ENCODE results near the gene C2orf68. TPM values are rescaled to one million over a fixed set of nuclear protein-coding genes. Genes with fewer than 3 reads are reported as not detected.
A peak's percentile ranks its signal among the peaks of the same experiment; 100 is the strongest.

C2orf68 gene
- total and polyA plus RNA-seq, 2 of the 8 experiments (the other 6 are each of a cell fraction or from before 2014, with no cell fraction given): 46.3 to 49.4 TPM

DNA sequence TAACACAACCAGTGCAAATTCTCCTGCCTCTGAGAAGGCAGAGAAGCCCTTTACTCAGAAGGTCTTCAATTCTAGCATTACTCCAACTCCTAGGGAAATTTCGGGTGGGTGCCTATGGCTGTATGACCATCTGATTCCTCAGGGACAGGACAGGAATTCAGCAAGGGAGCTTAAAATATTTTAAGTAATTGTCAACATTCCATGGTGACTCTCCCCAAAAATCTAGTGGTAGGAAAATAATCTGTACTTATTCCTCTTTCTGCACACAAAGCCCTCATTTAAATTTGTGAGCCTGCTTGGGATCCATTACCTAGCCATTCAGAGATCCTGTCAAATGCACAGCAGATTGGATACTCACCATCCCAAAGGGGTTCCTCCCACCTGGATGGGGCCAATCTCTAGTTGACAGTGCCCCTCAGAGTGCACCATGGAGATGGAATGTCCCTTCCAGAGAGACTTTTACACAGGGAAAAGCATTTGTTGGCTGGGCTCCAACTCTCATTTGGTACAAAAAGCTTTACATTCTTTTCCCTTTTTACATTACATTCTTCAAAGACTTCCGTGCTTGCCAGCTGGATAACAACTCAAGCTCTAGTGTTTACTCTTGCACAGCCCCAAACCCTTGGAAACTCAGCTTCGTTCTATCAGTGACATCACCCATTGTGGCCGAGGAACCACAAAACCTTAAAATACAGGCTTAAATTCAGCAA, 6.3 kb downstream of the C2orf68 start:
- Histone ChIP-seq H3K14ac (ENCODE audit: insufficient read length) (no peak overlapping the region), H3K27ac (ENCODE audit: low read depth, low read length) (no peak overlapping the region), H4K20me1 (replicated peaks in 1 of 2; ENCODE audit: control insufficient read depth in 1 of 2, insufficient read depth in 2 of 2, low read length in 2 of 2) (peaks cover 0 to 16% of the 10 kb centered on the region in 2 experiments), H3K36me3 (ENCODE audit: control insufficient read depth in 2 of 4, insufficient read depth in 4 of 4, low read length in 3 of 4) (peaks cover 6 to 19% (median 14%) of the 10 kb centered on the region in 4 experiments; a peak in 6 of 8 replicates), H3K9ac (replicated peaks in 1 of 4; ENCODE audit: extremely low read depth in 1 of 4, low read depth in 3 of 4, low read length in 3 of 4) (peak overlapping the region in 1 of 4 experiments; percentile 18; a peak in 1 of 7 replicates), H3K18ac (ENCODE audit: extremely low read depth, low read length) (no peak overlapping the region), H2BK5ac (ENCODE audit: low read depth, low read length) (no peak overlapping the region), H4K8ac (ENCODE audit: extremely low read depth, insufficient read depth, low read length) (no peak overlapping the region), H2BK12ac (ENCODE audit: low read depth, low read length) (no peak overlapping the region), H3K79me1 (ENCODE audit: low read depth, low read length) (peaks cover 7% of the 10 kb centered on the region), H3K27me3 (replicated peaks in 1 of 4; ENCODE audit: control insufficient read depth in 3 of 4, extremely low read depth in 1 of 4, insufficient read depth in 3 of 4, low read length in 3 of 4) (no peaks in the 10 kb centered on the region), H4K91ac (replicated peaks; ENCODE audit: insufficient read length, low read length) (no peak overlapping the region), H2BK120ac (replicated peaks; ENCODE audit: low read depth, low read length) (no peak overlapping the region), H3K9me3 (ENCODE audit: insufficient read depth in 2 of 2, low read depth in 1 of 2, low read length in 1 of 2) (no peaks in the 10 kb centered on the region), H3K4me1 (replicated peaks in 1 of 4; ENCODE audit: control insufficient read depth in 3 of 4, insufficient read depth in 4 of 4, low read length in 3 of 4) (peaks cover 0 to 5% (median 2%) of the 10 kb centered on the region in 4 experiments; a peak in 6 of 7 replicates), H4K5ac (ENCODE audit: insufficient read length, low read depth, low read length) (no peak overlapping the region), H3K79me2 (ENCODE audit: control insufficient read depth in 1 of 2, insufficient read depth in 2 of 2, low read length in 2 of 2) (peaks cover 0 to 12% of the 10 kb centered on the region in 2 experiments; a peak in 2 of 4 replicates), H2BK20ac (ENCODE audit: low read length) (no peak overlapping the region), H3K4me3 (ENCODE audit: extremely low read depth in 1 of 4, insufficient read depth in 2 of 4, low read depth in 3 of 4, low read length in 4 of 4) (no peak overlapping the region), H3K23ac (ENCODE audit: insufficient read length) (no peak overlapping the region), H2AFZ (ENCODE audit: low read length) (no peak overlapping the region), H3K4me2 (ENCODE audit: insufficient read depth in 1 of 2, low read depth in 2 of 2, low read length in 2 of 2) (no peak overlapping the region), H3K23me2 (ENCODE audit: low read depth, low read length) (peaks cover 12% of the 10 kb centered on the region), H2AK5ac (ENCODE audit: low read depth, low read length) (no peak overlapping the region), H3K56ac (replicated peaks; ENCODE audit: insufficient read length, low read depth, low read length) (no peak overlapping the region), H3K4ac (replicated peaks; ENCODE audit: insufficient read length, low read depth, low read length) (no peak overlapping the region), H2BK15ac (ENCODE audit: low read length) (no peak overlapping the region)
- 88% methylated on average over 4 of the region's 4 CpGs; no CpG with 5 or more reads in 1 of the 2 experiments for WGBS, 2 experiments (ENCODE audit: extremely low coverage in 1 of 2, insufficient coverage in 1 of 2, insufficient read length in 1 of 2, insufficient replicate concordance in 2 of 2, low coverage in 1 of 2, low lambda C conversion rate in 2 of 2, missing lambda C conversion rate in 1 of 2)
- POLR2A ChIA-PET (ENCODE audit: partially characterized antibody): interaction anchor here (0.6 to 7.9 kb wide), 13 partner anchors 9 to 527 kb away, joined by 3 to 95 read pairs (median 4); partner anchors contain the start of genes C2orf68, MAT2A, RNF181 and USP39
- DNase-seq (ENCODE audit: low read depth in 1 of 2, low spot score in 2 of 2): no peak
- no peak for FAIRE-seq
- CTCF ChIA-PET (ENCODE audit: partially characterized antibody): interaction anchor here (0.9 to 1.9 kb wide), 4 partner anchors 11 to 52 kb away, joined by 4 to 6 read pairs (median 4); no protein-coding TSS in a partner anchor
- TF ChIP-seq EP300 (IDR thresholded peaks at IDR 0.05; ENCODE audit: borderline replicate concordance in 1 of 2, low read depth in 2 of 2, low read length in 2 of 2) (no peak), SIX5 (IDR thresholded peaks at IDR 0.05; ENCODE audit: low read depth, low read length) (no peak), KDM5A (IDR thresholded peaks at IDR 0.05; ENCODE audit: low read length) (no peak)
